ENCODE results near the gene MAPK10.

- TF ChIP-seq, protein P1, sequence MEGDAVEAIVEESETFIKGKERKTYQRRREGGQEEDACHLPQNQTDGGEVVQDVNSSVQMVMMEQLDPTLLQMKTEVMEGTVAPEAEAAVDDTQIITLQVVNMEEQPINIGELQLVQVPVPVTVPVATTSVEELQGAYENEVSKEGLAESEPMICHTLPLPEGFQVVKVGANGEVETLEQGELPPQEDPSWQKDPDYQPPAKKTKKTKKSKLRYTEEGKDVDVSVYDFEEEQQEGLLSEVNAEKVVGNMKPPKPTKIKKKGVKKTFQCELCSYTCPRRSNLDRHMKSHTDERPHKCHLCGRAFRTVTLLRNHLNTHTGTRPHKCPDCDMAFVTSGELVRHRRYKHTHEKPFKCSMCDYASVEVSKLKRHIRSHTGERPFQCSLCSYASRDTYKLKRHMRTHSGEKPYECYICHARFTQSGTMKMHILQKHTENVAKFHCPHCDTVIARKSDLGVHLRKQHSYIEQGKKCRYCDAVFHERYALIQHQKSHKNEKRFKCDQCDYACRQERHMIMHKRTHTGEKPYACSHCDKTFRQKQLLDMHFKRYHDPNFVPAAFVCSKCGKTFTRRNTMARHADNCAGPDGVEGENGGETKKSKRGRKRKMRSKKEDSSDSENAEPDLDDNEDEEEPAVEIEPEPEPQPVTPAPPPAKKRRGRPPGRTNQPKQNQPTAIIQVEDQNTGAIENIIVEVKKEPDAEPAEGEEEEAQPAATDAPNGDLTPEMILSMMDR (IDR thresholded peaks at IDR 0.05; ENCODE audit: low read depth, low read length, poor library complexity, severe bottlenecking): no peak
- no peak for TF ChIP-seq EZH2phosphoT487 (IDR thresholded peaks at IDR 0.05; ENCODE audit: borderline replicate concordance, low read length)
Measured at GRCh38 chr4:86185659-86186058, 174.2 kb downstream of the MAPK10 start.
